HG02943 (cell line): ENCODE data around the gene C14orf119.

ENCODE experiments used
- ATAC-seq: cut with Tn5 transposase; IDR thresholded peaks from one replicate; pipeline ENCODE4 v1.9.1; 2021; ENCODE audit warnings: mild to moderate bottlenecking, low read depth, moderate library complexity; ENCODE audit not compliant: unreplicated experiment

Gene C14orf119

GRCh38 chr14:23086565-23086964 lies 8.7 kb upstream of the C14orf119 start:
- ATAC-seq, result no peak

GRCh38 chr14:23089498-23090253 lies 5.6 kb upstream of the C14orf119 start:
- ATAC-seq, result no peak

GRCh38 chr14:23090254-23090636 lies 5.1 kb upstream of the C14orf119 start:
- no peak for ATAC-seq

GRCh38 chr14:23091294-23092225 lies 3.7 kb upstream of the C14orf119 start:
- ATAC-seq, result no peak

GRCh38 chr14:23093104-23093503 lies 2.2 kb upstream of the C14orf119 start:
- no peak for ATAC-seq

GRCh38 chr14:23093526-23093925 lies 1.8 kb upstream of the C14orf119 start:
- ATAC-seq, result no peak

- no peak for ATAC-seq
These were observed 1.2 kb upstream of the C14orf119 start for GRCh38 chr14:23093991-23094665.

- ATAC-seq, result peak; percentile 30
These were observed 574 bp upstream of the C14orf119 start, which contains the start of gene ACIN1 for GRCh38 chr14:23094666-23095195. ACIN1 (minus strand) TSS chr14:23095136; CDS start chr14:23095112, 24 bp downstream.

GRCh38 chr14:23097786-23098185 lies 2.5 kb downstream of the C14orf119 start:
- no peak for ATAC-seq

GRCh38 chr14:23099212-23099861 lies 4.0 kb downstream of the C14orf119 start:
- no peak for ATAC-seq

- no peak for ATAC-seq
These were observed 6.1 kb downstream of the C14orf119 start for GRCh38 chr14:23101213-23101970.

GRCh38 chr14:23101986-23102625 lies 6.8 kb downstream of the C14orf119 start:
- ATAC-seq, result no peak

GRCh38 chr14:23102801-23103200 lies 7.5 kb downstream of the C14orf119 start:
- ATAC-seq, result no peak

GRCh38 chr14:23103581-23103980 lies 8.3 kb downstream of the C14orf119 start:
- ATAC-seq, result no peak

GRCh38 chr14:23104070-23104590 lies 8.8 kb downstream of the C14orf119 start:
- ATAC-seq, result no peak

- ATAC-seq, result no peak
These were observed 9.5 kb downstream of the C14orf119 start, which contains the start of gene CIROP for GRCh38 chr14:23104591-23105347. CIROP (minus strand) TSS chr14:23104989; CDS start chr14:23104920, 69 bp downstream.

GRCh38 chr14:23105348-23105824 lies 10.1 kb downstream of the C14orf119 start:
- no peak for ATAC-seq

GRCh38 chr14:23106747-23107045 lies 11.4 kb downstream of the C14orf119 start:
- ATAC-seq, result no peak
